ENCODE measurements around the gene AJM1.
A peak's percentile ranks its signal among the peaks of the same experiment; 100 is the strongest.
"Not testable (repeated sequence)": the region's sequence is repeated elsewhere in the genome, so short reads cannot be mapped to it uniquely, and the experiment has no call there.

Gene AJM1

DNA sequence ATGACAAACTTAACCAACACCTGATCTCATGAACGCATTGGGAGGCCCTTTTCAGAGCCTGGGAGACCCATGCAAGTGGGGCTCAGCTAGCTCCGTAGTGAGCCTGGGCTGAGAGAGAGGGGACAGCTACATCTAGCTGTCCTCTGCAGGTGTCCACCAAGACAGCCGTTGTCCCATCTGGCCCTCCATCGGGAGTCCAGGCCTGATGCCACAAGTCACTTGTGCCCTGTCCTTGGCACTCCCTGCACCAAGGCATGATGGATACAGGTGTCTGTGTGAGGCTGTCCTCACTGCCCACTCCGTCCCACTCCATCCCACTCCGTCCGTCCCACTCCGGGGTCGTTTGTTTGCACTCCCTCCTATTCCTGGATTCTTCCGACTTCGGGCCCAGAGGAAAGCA is 26.4 kb downstream of the AJM1 start:
- Histone ChIP-seq H3K9me3 (ENCODE audit: control insufficient read depth, insufficient read depth, low read length) (peaks cover 28% of the 10 kb centered on the region), H3K27ac (ENCODE audit: low read depth, low read length) (no peak overlapping the region), H3K4me1 (ENCODE audit: control insufficient read depth, insufficient read depth, low read length) (0 out of 2 replicates have a peak, but pooled peaks cover 5% of the 10 kb centered on the region)

DNA sequence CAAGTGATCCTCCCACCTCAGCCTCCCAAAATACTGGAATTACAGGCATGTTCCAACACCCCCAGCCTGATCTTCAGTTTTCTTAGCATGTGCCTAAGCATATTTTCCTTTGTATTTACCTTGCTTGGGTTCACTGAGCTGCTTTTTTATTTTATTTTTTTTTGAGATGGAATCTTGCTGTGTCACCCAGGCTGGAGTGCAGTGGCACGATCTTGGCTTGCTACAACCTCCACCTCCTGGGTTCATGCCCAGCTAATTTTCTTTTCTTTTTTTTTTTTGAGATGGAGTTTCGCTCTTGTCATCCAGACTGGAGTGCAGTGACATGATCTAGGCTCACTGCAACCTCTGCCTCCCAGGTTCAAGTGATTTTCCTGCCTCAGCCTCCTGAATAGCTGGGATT is 27.3 kb downstream of the AJM1 start:
- peaks cover 28% of the 10 kb centered on the region for H3K9me3 ChIP-seq (ENCODE audit: control insufficient read depth, insufficient read depth, low read length)

More for the DNA sequence above, 26.4 kb downstream of the AJM1 start:
- Histone ChIP-seq H3K36me3 (ENCODE audit: control insufficient read depth, insufficient read depth, low read length) (peaks cover 9% of the 10 kb centered on the region), H3K27me3 (ENCODE audit: control insufficient read depth, insufficient read depth, low read length) (no peaks in the 10 kb centered on the region), H3K9ac (ENCODE audit: low read depth, low read length) (no peak overlapping the region), H3K4me3 (ENCODE audit: low read depth, low read length) (no peak overlapping the region)

DNA sequence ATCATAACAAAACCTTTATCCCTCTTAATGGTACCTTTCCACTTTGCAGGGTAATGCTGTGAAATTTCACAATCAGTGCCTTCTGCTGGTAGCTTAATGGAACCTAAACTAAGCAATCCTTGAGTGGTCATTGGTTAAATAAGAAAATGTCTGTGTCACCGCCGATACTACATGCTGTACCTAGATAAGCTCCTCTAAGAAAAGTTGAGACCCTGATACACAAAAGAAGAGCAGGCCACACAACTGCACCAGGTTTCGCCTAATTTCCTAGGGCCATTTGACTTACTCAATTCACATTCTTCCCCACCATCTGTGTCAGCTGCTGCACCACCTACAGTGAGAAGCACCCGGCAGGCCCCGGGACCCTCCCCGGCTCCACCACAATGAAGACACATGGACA is 32.9 kb downstream of the AJM1 start:
- no peaks in the 10 kb centered on the region for H3K4me1 ChIP-seq (ENCODE audit: control insufficient read depth, insufficient read depth, low read length)
- no peaks in the 10 kb centered on the region for H3K36me3 ChIP-seq (ENCODE audit: control insufficient read depth, insufficient read depth, low read length)
- no peak overlapping the region for H3K4me3 ChIP-seq (ENCODE audit: low read depth, low read length)
- peaks cover 16% of the 10 kb centered on the region for H3K9me3 ChIP-seq (ENCODE audit: control insufficient read depth, insufficient read depth, low read length)
- no peak overlapping the region for H3K9ac ChIP-seq (ENCODE audit: low read depth, low read length)
- H3K27me3 ChIP-seq (ENCODE audit: control insufficient read depth, insufficient read depth, low read length), result no peaks in the 10 kb centered on the region
- no peak overlapping the region for H3K27ac ChIP-seq (ENCODE audit: low read depth, low read length)

More for the DNA sequence above, 27.3 kb downstream of the AJM1 start:
- not testable (repeated sequence) for H3K27ac ChIP-seq (ENCODE audit: low read depth, low read length); H3K4me3 ChIP-seq (ENCODE audit: low read depth, low read length); H3K9ac ChIP-seq (ENCODE audit: low read depth, low read length); H3K27me3 ChIP-seq (ENCODE audit: control insufficient read depth, insufficient read depth, low read length); H3K4me1 ChIP-seq (ENCODE audit: control insufficient read depth, insufficient read depth, low read length); H3K36me3 ChIP-seq (ENCODE audit: control insufficient read depth, insufficient read depth, low read length)

DNA sequence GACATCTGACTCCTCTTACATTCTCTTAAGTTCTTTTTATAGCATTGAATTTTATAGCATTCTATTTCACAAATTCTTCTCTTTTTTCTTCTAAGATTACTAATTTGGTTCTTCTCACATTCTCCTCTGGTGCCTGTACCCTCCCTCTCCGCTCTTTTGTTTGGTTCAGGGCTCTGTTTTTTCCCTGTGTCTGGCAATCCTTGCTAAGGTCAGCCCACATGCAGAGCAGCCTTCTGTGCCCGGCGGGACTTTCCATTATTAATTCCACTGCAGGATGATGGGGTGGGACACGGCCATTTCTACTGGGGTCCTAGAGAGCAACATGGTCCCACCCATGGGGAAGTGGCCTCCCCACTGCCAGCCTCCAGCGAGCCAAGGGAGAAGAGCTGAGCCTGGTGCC is 34.2 kb downstream of the AJM1 start:
- H3K27me3 ChIP-seq (ENCODE audit: control insufficient read depth, insufficient read depth, low read length), result no peaks in the 10 kb centered on the region
- no peak overlapping the region for H3K9ac ChIP-seq (ENCODE audit: low read depth, low read length)
- H3K27ac ChIP-seq (ENCODE audit: low read depth, low read length), result no peak overlapping the region
- no peaks in the 10 kb centered on the region for H3K36me3 ChIP-seq (ENCODE audit: control insufficient read depth, insufficient read depth, low read length)
- H3K9me3 ChIP-seq (ENCODE audit: control insufficient read depth, insufficient read depth, low read length), result peaks cover 11% of the 10 kb centered on the region; the same call in 1 of the 2 replicates
- no peak overlapping the region for H3K4me3 ChIP-seq (ENCODE audit: low read depth, low read length)
- no peaks in the 10 kb centered on the region for H3K4me1 ChIP-seq (ENCODE audit: control insufficient read depth, insufficient read depth, low read length)

DNA sequence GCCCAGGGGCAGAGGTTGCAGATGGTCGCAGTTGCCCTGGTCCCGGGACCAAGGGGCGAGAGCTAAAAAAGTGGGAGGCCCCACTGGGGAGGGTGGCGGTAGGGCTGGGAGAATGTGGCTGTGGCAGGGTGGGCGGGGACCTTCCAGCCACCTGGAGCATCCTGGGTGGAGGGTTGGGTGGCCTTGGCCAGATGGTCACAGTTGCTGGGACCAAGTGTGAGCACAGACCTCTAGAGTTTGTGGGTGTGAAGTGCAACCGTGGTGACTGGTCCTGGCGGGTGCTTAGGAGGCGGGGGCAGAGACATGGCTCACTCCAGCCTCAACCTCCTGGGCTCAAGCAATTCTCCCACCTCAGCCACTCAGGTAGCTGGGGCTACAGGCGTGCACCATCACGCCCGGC is 38.4 kb downstream of the AJM1 start:
- no peak overlapping the region for H3K27ac ChIP-seq (ENCODE audit: low read depth, low read length)
- no peaks in the 10 kb centered on the region for H3K9me3 ChIP-seq (ENCODE audit: control insufficient read depth, insufficient read depth, low read length)
- no peaks in the 10 kb centered on the region for H3K4me1 ChIP-seq (ENCODE audit: control insufficient read depth, insufficient read depth, low read length)

DNA sequence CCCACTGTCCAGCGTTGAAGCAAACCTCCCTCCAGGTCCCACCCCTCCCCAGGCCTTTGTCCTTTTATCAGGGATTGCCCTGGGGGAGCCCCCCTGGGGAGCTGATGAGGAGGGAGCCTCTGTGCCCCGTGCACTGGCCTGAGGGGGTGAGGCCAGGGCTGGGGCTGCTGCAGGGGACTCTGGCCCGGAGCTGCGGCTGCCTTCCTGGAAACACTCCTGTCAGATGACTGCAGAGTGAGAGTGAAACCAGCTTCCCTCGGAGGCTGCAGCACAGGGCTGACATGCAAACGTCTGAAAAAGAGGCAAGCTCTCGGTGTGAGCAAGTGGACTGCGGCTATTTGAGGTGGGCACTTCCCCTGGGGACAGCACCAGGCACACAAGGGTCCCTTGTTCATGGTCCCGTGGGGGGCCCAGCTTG is 39.4 kb downstream of the AJM1 start:
- no peaks in the 10 kb centered on the region for H3K4me1 ChIP-seq (ENCODE audit: control insufficient read depth, insufficient read depth, low read length)
- H3K9me3 ChIP-seq (ENCODE audit: control insufficient read depth, insufficient read depth, low read length), result no peaks in the 10 kb centered on the region
- H3K9ac ChIP-seq (ENCODE audit: low read depth, low read length), result no peak overlapping the region

More for the DNA sequence above, 38.4 kb downstream of the AJM1 start:
- H3K4me3 ChIP-seq (ENCODE audit: low read depth, low read length), result no peak overlapping the region
- H3K36me3 ChIP-seq (ENCODE audit: control insufficient read depth, insufficient read depth, low read length), result no peaks in the 10 kb centered on the region
- H3K27me3 ChIP-seq (ENCODE audit: control insufficient read depth, insufficient read depth, low read length), result no peaks in the 10 kb centered on the region
- H3K9ac ChIP-seq (ENCODE audit: low read depth, low read length), result no peak overlapping the region

DNA sequence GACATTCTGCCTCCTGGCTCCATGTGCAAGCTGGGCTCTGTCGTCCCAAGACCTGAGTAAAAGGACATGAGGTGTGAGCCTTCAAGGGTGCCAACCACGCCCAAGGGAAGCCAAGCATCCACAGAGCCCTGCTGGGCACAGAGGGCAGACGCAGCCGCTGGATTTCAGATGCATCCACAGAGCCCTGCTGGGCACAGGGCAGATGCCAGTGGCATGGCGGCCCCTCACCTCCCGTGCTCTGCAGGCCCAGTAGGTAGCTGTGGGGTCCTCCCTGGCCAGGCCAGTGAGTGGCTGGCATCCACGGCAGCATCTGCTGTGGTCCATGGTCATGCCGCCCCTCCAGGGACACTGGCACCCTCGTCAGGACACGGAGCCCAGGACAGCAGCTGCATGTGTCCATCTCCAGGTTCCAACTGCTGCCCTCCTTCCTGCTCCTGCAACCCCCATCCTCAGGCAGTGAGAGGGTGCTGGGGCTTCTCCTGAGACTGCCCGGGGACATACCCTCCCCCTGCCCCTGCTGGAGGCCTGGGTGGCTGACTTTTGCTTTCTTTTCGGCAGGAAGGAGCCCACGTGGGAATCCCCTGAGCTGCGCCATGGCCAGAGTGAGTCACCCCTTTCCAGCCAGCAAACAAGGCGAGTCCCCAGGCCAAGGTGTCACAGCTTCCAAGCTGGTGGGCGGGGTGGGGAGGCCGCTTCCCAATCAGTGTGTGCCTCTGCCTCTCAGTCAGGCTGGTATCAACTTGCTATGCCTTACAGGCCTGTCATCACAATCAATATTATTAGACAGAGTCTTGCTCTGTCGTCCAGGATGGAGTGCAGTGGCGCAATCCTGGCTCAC is 40.0 kb downstream of the AJM1 start:
- Histone ChIP-seq H3K9ac (ENCODE audit: low read depth, low read length) (no peak overlapping the region), H3K27ac (ENCODE audit: low read depth, low read length) (no peak overlapping the region), H3K36me3 (ENCODE audit: control insufficient read depth, insufficient read depth, low read length) (no peaks in the 10 kb centered on the region), H3K9me3 (ENCODE audit: control insufficient read depth, insufficient read depth, low read length) (no peaks in the 10 kb centered on the region), H3K4me1 (ENCODE audit: control insufficient read depth, insufficient read depth, low read length) (0 out of 2 replicates have a peak, but pooled peaks cover 2% of the 10 kb centered on the region), H3K4me3 (ENCODE audit: low read depth, low read length) (no peak overlapping the region), H3K27me3 (ENCODE audit: control insufficient read depth, insufficient read depth, low read length) (no peaks in the 10 kb centered on the region)

More for the DNA sequence above, 39.4 kb downstream of the AJM1 start:
- H3K27ac ChIP-seq (ENCODE audit: low read depth, low read length), result no peak overlapping the region
- no peak overlapping the region for H3K4me3 ChIP-seq (ENCODE audit: low read depth, low read length)
- no peaks in the 10 kb centered on the region for H3K27me3 ChIP-seq (ENCODE audit: control insufficient read depth, insufficient read depth, low read length)
- H3K36me3 ChIP-seq (ENCODE audit: control insufficient read depth, insufficient read depth, low read length), result no peaks in the 10 kb centered on the region

DNA sequence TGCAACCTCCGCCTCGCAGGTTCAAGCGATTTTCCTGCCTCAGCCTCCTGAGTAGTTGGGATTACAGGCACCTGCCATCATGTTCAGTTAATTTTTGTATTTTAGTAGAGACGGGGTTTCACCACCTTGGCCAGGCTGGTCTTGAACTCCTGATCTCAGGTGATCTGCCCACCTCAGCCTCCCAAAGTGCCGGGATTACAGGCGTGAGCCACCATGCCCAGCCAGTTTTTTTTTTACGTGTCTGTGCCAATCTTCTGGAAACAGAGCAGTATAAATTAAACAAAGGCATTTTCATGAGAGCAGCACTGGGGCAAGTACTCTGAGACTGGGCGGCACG is 40.6 kb downstream of the AJM1 start:
- H3K4me3 ChIP-seq (ENCODE audit: low read depth, low read length); H3K36me3 ChIP-seq (ENCODE audit: control insufficient read depth, insufficient read depth, low read length); H3K27me3 ChIP-seq (ENCODE audit: control insufficient read depth, insufficient read depth, low read length); H3K27ac ChIP-seq (ENCODE audit: low read depth, low read length); H3K9ac ChIP-seq (ENCODE audit: low read depth, low read length); H3K4me1 ChIP-seq (ENCODE audit: control insufficient read depth, insufficient read depth, low read length); H3K9me3 ChIP-seq (ENCODE audit: control insufficient read depth, insufficient read depth, low read length): not testable (repeated sequence)

DNA sequence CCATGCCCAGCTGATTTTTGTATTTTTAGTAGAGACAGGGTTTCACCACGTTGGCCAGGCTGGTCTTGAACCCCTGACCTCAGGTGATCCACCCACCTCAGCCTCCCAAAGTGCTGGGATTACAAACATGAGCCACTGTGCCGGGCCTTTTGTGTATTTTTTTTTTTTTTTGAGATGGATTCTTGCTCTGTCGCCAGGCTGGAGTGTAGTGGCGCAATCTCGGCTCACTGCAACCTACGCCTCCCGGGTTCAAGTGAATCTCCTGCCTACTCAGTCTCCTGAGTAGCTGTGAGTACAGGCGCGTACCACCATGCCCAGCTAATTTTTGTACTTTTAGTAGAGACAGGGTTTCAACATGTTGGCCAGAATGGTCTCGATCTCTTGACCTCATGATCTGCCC is 41.4 kb downstream of the AJM1 start:
- H3K9ac ChIP-seq (ENCODE audit: low read depth, low read length); H3K27ac ChIP-seq (ENCODE audit: low read depth, low read length); H3K27me3 ChIP-seq (ENCODE audit: control insufficient read depth, insufficient read depth, low read length); H3K9me3 ChIP-seq (ENCODE audit: control insufficient read depth, insufficient read depth, low read length); H3K4me3 ChIP-seq (ENCODE audit: low read depth, low read length); H3K36me3 ChIP-seq (ENCODE audit: control insufficient read depth, insufficient read depth, low read length); H3K4me1 ChIP-seq (ENCODE audit: control insufficient read depth, insufficient read depth, low read length): not testable (repeated sequence)

DNA sequence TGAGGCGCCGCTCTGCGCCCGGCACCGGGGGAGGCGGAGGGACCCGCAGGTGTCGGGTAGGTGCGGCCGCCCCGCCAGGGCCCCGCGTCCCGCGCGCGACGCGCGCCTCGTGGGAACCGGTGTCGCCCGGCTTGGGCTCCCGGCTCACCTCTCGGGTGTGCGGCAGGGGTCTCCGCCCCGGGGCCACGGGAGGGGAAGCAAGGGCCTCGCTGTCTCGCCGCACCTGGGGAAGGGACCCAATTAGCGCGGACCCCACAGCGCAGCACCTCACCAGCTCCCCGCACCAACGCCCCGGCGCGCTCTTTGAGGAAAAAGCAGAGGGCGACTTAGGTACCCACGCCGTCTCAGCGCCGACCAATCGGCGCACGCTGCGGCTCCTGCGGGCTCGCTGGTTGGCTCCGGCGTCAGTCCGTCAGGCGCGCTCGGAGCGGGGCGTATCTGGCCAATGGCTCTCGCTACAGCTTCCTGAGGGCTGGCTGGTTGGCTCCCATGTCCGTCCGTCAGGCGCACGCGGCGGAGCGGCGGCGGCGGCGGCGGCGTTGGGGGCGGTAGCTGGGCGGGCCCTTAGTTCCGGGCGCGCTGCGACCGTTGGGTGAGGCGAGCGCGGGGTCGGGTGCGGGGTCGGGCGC is 43.8 kb downstream of the AJM1 start, which contains the start of gene TRAF2:
Gene TRAF2, plus strand, starts transcription at position 567 of the 629 bp plus-strand sequence. CDS start 12,225 bp downstream, outside the sequence.
- Histone ChIP-seq H3K4me3 (ENCODE audit: low read depth, low read length) (peak within 1 kb of the TSS; percentile 83), H3K9me3 (ENCODE audit: control insufficient read depth, insufficient read depth, low read length) (no peaks in the 10 kb centered on the region), H3K27ac (ENCODE audit: low read depth, low read length) (peak within 1 kb of the TSS; percentile 61), H3K27me3 (ENCODE audit: control insufficient read depth, insufficient read depth, low read length) (no peaks in the 10 kb centered on the region), H3K9ac (ENCODE audit: low read depth, low read length) (peak within 1 kb of the TSS; percentile 65), H3K36me3 (ENCODE audit: control insufficient read depth, insufficient read depth, low read length) (peaks cover 12% of the 10 kb centered on the region; the same call in 1 of the 2 replicates), H3K4me1 (ENCODE audit: control insufficient read depth, insufficient read depth, low read length) (0 out of 2 replicates have a peak, but pooled peaks cover 4% of the 10 kb centered on the region)

Data from HUES48 (cell line).